GF-D8 (cell line): ENCODE data around the gene TRAPPC11.
A peak's percentile ranks its signal among the peaks of the same experiment; 100 is the strongest.
"Not testable (repeated sequence)": the region's sequence is repeated elsewhere in the genome, so short reads cannot be mapped to it uniquely, and the experiment has no call there.

Experiments used
- DNase-seq: peaks from one replicate; lab custom pipeline; 2025; lab: John Stamatoyannopoulos, UW

The TRAPPC11 gene

DNA sequence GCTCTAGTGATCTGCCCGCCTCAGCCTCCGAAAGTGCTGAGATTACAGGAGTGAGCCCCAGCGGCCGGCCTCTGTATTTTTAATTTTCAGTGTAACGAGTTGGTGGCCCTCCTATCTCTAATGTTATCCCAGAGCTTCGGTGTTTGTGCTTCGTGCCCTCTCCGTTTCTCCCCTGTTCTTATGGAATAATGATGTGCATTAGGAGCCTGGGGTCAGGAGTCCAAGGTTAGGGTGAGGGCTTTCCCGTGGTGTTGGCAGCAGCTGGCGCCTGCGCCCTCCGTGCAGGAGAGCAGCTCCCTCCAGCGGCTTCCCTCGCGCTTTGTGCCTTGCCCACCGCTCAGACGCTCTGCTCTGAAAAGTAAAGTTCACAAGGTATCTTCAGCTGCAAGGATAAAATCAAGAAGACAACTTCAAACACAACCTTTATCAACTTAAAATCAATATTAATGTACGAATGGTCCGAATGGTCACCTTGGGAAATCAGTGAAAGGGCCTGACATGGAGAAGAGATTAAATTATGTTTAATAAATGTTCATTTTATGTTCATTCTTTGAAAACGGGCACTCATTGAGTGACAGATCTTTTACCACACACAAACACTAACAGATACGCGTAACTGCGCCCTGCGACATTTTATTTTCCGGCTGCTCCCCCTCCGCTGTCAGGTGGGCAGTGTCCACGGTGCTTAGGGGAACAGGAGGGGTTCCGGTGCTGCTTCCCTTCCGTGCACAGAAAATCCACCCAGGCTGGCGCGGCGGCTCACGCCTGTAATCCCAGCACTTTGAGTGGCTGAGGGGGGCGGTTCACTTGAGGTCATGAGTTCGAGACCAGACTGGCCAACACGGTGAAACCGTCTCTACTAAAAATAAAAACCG, 62.4 kb downstream of the TRAPPC11 start:
- DNase-seq, result peak; percentile 42

DNA sequence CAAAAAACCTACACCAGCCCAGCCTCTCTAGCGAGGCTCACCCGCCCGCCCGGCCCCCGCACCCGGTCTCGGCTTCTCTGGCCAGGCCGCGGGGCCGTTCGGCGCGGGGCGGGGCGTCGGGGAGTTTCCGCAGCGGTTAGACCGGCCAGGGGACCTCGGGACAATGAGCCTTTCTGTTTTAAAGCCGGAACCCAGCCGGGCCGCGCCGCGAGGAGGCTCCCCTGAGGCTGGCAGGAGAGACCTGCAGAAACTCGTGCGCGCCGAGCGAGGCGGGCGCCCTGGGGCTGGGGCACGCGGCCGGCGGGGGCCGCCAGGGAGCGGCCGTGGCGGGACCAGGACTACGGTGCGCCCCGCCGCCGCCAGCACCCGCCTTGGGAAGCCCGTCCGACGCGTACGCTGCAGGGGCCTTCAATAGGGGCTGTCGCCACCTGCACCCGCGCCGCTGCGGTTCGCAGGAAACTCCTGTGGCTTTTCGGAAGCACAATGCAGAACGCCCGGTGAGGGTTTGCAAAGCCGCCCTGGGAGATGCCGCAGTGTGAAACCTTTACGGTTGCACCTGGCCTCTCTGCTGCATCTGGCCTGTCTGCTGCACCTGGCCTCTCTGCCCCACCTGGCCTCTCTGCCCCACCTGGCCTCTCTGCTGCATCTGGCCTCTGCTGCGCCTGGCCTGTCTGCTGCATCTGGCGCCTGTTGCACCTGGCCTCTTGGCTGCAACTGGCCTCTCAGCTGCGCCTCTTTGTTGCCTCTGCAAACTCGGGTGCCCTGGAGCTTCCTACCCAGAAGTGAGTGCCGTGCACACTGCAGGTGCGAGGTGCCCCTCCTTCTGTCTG, 63.9 kb downstream of the TRAPPC11 start:
- peak; percentile 51 for DNase-seq

DNA sequence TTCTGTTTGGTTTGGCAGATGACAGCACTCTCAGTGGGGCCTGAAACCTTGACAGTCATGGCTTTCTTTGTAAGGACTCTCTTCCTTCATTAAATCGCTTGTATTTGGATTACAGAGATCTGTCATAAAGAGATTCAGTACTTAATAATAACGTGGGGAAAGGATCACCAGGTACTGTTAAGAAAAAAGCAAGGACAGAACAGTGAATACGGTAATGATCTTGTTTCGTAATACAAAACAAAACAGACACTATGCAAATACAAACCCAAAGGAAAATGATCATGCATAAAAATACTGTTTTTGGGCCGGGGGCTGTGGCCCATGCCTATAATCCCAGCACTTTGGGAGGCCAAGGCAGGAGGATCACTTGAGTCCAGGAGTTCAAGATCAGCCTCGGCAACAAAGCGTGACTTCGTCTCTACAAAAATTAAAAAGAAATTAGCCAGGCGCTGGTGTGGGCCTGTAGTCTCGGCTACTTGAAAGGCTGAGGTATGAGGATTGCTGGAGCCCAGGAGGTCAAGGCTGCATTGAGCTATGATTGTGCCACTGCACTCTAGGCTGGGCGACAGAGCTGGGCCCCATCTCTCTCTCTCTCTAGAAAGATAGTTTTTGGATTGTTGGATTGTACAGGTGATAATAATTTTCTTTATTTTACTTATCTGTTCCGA, 64.6 kb downstream of the TRAPPC11 start:
- no peak for DNase-seq

DNA sequence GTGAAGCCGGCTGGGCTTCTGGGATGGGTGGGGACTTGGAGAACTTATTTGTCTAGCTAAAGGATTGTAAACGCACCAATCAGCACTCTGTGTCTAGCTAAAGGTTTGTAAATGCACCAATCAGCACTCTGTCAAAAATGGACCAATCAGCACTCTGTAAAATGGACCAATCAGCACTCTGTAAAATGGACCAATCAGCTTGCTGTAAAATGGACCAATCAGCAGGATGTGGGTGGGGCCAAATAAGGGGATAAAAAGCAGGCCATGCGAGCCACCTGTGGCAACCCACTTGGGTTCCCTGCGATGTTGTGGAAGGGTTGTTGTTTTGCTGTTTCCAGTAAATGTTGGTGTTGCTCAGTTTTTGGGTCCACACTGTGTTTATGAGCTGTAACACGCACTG, 66.5 kb downstream of the TRAPPC11 start:
- DNase-seq, result not testable (repeated sequence)

DNA sequence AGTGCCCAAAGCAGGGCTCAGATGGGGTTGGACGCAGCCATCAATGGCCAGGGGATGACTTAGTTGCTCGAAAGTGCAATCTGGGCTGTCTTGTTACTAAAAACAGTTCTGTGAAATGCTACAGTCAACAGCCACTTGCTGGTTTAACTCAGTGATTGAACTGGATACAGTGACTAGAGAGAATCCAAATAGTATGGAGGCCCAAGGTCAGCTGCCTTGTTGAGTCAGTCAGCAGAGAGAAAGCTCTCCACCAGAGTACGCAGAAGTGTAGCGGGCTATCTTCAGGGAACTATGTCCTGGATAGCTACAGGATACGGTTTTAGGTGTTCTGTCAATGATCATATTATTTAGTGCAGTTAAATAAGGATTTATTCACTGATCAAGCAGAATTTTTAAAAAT, 68.4 kb downstream of the TRAPPC11 start:
- no peak for DNase-seq

DNA sequence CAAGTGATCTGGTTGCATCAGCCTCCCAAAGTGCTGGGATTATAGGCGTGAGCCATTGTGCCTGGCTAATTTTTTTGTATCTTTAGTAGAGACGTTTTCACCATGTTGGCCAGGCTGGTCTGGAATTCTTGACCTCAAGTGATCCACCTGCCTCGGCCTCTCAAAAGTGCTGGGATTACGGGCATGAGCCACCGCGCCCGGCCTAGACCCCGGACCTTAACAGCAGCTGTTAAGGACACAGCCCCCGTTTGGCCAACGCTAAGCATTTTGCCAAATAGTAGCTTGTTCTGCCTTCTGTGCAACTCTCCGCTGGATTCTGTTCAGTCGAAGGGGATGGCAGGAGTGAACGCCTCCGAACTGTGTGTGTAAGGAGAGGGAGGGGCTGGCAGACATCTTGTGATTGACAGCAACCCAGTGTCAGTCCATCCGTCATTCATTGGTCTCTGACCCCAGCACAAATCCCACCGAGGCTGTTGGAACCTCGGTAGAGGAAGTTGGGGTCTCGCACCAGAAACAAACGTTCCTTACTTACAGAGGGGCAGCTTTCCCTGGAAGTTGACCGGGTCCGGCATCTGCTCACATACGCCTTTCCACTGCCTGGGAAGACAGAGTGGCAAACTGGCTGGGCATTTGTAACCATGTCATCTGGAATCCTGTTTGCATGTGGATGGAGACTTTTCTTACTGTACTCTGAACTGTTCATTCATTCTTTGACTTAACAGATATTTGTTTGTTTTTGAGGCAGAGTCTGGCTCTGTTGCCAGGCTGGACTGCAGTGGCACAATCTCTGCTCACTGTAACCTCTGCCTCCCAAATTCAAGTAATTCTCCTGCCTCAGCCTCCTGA, 69.4 kb downstream of the TRAPPC11 start:
- DNase-seq, result no peak

DNA sequence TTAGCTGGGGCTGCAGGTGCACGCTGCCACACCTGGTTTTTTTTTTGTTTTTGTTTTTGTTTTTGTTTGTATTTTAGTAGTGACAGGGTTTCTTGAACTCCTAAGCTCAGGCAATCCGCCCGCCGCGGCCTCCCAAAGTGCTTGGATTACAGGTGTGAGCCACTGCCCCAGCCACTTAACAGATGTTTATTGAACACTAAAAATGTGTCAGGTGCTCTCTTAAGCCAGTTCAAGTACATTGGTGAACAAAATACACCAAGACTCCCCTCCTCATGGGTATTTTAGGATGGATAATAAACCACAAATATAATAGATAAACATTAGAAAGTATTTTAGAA, 69.9 kb downstream of the TRAPPC11 start:
- no peak for DNase-seq

DNA sequence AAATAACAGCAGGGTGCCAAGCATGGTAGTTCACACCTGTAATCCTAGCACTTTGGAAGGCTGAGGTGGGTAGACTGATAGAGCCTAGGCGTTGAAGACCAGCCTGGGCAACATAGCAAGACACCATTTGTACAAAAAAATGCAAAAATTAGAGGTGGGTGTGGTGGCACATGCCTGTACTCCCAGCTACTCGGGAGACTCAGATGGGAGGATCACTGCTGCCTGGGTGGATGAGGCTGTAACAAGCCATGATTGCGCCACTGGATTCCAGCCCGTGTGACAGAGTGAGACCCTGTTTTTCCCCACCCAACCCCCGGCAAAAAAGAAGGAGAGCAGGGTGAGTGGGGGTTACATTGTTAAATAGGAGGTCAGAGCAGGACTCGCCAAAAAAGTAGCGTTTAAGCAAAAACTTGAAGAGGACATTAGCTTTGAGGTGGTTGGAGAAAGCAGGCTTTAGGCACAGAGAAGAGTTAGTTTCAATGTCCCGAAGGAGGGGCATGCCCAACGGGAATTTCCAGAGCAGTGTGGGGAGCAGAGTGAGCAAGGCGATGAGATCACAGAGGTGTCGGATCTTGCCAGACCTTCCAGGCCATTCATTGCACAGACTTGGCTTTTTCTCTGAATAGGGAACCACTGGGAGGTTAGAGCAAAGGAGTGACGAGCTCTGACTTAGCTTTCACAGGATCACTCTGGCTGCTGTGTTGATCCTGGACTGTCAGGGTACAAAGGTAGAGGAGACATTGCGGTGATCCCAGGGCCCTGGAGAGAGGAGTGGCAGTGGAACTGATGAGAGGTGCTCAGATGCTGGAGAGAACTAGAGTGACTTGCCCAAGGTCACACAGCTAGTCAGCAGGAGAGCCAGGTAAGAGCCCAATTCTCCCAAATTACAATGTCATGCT, 70.6 kb downstream of the TRAPPC11 start:
- DNase-seq, result no peak

DNA sequence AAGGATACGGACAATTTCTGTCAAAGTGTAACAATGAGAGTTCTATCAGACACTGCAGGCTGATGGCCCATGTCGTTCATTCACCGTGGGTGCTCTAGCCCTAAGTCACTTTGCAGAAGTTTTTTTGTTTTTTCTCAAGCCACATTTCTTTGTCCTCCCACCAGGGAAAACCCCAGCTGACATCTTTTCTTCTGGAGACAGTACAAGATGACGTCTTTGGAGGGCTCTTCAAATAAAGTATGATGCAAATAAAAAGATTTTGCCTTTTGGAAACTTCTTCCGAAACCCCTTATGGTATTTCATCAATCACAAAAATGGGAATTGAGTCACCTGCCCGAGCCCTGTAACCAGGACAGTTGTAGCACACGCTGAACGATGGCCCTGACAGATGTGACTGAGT, 73.2 kb downstream of the TRAPPC11 start:
- DNase-seq, result no peak

DNA sequence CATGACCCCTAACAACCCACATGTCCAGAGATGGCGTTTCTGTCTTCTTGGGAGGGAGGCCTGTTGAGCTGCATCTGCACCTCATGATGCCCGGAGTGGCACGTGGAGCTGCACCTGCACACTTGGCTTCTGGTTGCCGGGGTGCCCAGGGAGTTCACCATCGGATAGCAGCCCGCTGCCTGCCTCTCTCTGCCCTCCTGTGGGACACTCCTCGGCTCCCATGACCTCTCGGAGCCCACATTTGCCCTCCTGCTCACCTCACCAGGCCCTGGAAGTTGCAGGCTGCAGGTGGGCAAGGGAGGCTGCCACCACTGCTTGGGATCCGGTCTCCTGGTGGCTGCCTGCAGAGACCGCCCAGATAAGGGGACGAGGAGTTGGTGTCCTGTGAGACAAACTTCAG, 74.1 kb downstream of the TRAPPC11 start:
- DNase-seq, result no peak

DNA sequence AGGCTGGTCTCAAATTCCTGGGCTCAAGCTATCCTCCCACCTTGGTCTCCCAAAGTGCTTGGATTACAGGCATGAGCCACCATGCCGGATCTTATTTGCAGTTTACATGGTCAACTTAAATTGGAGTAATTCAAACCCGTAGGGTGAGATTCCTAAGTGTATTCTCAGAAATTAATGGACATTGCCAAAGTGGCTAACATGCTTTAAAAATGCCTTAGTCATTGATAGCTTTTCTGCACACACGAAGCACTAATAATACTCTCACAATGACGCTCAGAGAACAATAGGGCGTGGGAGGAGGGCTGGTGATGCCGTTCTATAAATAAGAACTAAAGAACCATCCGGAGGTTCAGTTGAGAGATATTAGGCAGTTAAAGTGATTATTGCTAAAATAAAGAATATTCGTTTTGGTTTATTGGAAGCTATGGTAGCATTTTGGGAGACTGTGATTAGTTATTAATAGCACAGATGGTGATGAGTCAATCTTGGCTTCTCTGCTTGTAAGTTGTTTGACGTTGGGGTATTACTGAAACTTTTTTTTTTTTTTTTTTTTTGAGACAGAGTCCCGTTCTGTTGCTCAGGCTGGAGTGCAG, 79.1 kb downstream of the TRAPPC11 start:
- no peak for DNase-seq

DNA sequence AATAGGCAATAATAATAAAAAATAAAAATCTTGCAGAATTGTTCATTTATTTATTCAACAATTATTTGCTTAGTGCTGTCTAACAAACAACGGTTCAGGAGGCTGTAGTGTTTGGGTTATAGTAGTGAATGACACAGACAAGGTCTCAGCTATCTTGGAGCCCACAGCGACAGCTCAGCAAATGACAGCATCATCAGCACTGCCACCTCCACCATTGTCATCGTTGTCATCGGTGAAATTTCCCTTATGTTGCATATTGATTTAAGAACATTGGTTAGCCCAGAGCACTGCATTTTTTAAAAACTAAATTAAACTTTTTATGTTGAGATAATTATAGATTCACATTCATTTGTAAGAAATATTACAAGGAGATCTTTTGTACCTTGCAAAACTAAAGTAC, 79.9 kb downstream of the TRAPPC11 start:
- DNase-seq, result no peak

DNA sequence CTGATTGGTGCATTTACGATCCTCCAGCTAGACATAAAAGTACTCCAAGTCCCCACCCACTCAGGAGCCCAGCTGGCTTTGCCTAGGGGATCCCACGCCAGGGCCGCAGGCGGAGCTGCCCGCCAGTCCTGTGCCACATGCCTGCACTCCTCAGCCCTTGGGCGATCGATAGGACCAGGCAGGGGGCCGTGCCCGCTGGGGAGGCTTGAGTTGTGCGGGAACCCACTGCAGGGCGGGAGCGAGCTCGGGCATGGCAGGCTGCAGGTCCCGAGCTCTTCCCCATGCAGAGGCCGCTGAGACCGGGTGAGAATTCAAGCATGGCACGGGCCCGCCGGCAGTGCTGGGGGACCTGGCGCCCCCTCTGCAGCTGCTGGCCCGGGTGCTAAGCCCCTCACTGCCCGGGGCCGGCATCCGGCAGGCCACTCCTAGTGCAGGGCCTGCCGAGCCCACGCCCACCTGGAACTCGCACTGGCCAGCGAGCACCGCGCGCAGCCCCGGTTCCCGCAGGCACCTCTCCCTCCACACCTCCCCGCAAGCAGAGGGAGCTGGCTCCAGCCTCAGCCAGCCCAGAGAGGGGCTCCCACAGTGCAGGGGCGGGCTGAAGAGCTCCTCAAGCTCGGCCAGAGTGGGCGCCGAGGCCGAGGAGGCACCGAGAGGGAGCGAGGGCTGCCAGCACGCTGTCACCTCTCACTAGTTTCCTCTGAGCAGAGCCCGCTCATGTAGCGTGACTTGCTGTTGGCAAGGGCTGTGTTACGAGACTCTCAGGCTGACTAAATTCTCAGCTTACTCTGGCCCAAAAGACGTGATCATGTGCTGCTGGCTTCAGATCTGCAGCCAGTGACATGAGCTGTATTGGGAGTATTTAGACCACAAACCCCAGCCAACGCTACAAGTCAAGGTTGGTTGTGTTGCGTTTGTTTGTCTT, 87.5 kb downstream of the TRAPPC11 start:
- no peak for DNase-seq

DNA sequence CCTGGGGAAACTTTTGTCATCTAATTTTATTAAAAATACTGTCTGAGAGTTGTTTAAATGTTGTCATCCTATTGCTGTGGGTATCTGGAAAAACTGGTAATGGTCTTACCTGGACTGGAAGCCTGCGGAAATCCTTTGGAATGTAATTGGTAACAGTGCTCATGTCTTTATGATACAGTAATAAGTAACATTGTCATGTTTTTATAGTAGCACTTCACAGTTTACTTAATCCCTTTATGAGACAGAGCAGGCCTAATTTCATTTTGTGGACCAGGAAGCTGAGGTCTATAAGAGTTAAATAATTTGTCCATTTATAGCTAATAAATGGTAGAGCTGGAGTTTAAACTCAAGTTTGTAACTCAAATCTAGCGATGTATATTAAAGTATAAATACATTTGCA, 88.3 kb downstream of the TRAPPC11 start:
- DNase-seq, result no peak

DNA sequence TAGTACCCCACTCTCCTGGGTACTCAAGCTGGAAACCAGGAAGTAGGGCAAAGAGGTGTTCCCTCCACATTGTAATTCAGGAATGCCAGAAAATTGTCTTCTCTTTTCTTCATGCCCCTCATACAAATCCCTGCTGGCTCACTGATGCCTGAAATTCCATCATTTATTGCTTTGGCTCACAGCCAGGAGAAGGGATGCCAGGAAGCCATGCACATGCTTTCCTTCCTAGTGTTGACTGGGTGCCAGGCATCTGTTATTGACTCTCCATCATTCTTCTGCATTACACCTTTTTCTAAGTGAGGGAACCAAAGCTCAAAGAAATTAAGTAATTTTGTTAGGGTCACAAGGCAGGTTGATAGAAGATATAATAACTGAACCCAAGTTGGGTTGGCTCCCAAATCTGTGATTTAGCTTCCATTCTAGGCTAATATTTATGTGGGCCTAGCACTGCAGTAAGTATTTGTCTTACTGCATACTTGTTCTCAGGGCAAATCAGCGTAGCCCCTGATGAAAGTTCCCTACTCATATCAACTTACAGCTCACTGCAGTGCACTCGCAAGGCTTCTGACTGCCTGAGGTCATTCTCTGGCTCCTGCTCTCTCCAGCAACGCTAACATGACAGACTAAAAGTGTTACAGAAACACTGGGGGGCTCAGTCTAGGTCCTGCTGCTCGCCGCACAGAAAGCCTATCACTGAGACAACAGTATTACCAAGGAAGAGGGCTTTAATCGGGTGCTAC, 89.0 kb downstream of the TRAPPC11 start:
- no peak for DNase-seq

DNA sequence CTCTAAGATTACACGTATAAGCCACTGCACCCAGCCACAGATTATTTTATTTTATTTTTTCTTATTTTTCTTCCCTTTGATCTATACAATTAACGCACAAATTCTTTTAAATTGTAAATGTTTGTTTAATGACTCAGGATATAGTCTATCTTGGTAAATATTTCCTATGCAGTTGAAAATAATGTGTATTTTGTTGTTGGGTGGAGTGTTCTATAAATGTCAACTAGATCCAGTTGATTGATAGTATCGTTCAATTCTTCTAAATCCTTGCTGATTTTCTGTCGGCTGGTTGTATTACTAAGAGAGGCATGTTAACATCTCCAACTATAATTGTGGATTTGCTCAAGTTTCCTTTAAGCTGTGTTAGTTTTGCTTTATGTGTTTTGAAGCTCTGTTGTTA, 92.0 kb downstream of the TRAPPC11 start:
- DNase-seq, result no peak

DNA sequence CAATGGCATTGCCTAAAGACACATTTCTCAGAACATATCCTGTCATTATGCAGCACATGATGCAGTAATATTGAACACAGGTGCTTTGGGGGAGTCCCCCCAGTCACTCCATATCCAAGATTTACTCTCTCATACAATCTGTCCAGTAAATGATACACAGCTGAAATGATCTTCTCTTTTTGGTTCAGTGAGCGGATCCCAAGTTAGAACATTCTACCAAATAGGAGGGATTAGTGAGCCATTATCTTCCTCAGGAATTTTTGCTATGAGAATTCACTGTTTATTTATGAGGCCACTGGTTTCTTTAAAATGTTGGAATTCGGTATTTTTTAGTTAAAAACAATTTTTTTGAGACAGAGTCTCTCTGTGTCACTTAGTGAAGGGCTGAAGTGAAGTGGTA, 96.5 kb downstream of the TRAPPC11 start:
- no peak for DNase-seq

DNA sequence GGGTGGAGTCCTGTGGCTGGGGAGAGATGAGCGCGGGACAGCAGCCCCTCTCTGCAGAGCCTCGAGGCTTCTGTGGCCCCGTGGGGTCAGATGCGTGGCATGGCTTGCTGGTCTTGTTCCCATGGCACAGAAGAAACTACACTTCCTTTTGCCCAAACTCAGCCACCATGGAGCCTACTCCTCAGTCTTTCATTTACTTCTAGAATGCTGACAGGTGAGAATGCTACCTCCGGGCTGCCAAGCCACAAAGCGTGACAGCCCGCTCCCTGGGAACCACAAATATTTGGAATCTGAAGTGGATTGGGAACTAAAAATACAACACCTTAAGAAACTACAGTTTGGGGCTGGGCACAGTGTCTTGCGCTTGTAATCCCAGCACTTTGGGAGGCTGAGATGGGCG, 98.0 kb downstream of the TRAPPC11 start:
- no peak for DNase-seq
